ENCODE measurements around the gene SLC25A51.
"Not testable (repeated sequence)": the region's sequence is repeated elsewhere in the genome, so short reads cannot be mapped to it uniquely, and the experiment has no call there.

The SLC25A51 gene

DNA sequence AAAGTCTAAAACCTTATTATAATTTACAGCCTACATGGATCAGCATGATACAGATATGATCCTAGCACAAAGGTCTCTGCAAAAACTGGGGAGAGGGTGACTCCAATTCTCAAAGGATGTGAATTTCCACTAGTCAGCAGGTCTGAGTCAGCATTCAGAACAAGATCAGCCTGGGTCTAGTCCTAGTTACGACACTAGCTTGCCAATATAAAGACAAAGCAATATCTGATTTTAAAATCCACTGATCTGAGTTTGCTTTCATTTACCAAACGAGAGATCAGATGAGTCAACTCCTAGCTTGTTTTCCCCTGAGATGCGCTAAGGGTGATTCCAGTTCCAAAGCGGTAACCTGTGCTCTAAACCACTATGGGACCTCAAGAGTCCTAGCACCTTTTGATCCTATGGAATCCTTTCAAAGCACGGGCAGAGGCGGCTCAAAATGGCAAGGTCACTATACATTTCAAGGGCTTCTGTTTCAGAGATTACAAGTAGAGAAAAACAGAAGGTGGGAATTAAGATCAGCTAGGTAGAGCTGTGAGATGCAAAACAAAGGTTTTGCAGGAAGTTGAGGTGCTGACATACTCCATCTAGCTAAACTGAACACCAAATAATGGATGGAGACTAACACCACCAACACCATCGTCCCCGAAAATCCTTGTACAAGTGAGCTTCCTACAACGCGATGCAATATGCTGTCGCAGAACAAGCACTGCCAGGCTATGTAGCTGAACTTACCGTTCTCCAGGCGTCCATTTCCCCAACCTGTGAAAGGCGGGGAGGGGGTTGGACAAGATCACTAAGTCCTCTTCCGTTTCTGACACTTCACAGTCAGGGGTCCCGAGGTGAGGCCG lies 906 bp downstream of the SLC25A51 start:
- DNase-seq = no peak

DNA sequence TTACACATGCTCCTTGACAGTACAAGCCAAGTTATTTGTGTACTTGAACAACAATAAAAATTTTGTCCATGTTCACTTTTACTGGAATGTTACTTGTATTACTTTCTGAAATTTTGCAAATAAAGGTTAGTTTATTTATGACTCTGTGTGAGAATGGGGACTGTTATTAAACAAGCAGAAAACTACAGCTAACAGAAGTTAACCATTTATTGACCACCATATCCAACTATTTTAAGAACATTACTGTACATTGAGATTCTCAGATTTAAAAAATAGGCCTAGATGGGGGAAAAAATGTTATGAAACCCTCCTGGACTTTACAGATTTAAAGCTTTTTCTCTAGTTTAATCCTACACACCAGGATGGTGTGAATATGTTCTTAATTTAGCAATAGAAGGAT lies 1.8 kb downstream of the SLC25A51 start:
- no peak for DNase-seq

- DNase-seq = no peak
These were observed 4.9 kb downstream of the SLC25A51 start for GRCh38 chr9:37899041-37899440.

DNA sequence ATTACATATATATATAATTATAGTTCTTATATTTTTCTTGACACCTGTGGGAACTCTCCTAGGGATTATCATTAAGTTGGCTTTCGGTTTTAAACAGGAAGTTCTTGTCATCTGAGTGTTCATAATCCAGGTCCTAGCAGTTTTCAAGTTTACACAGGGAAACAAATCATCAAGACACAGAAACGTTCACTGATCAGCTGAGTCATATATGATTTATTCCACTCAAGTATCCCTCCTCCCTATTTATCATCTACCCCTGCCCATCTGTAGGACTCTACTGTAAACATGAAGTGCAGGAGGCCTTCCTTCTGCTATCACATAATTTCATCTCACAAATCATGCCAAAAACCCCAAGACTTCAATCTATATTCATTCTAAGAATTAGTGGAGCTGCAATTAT lies 6.3 kb downstream of the SLC25A51 start:
- DNase-seq = no peak

GRCh38 chr9:37892063-37892462 lies 11.9 kb downstream of the SLC25A51 start:
- no peak for DNase-seq

GRCh38 chr9:37891042-37891441 lies 12.9 kb downstream of the SLC25A51 start:
- DNase-seq = not testable (repeated sequence)

DNA sequence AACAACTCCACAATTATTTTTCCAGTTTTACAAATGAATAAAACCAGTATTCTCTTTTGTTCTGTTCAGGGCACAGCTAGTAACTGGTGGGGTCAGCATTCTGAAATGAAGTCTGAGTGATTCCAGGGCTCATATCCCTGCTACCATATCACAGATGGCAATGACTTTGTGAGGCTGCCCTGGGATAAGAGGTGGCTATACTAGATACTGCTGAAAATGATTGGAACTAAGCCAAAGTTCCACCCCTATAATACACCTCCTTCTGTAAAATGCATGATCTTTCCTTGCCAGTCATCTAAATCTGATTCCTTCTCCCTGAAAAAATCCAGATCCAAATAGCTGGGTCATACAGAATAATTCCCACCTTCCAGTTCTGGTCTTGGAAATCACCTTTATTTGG lies 14.4 kb downstream of the SLC25A51 start:
- no peak for DNase-seq

- not testable (repeated sequence) for DNase-seq
These were observed 15.8 kb downstream of the SLC25A51 start for GRCh38 chr9:37887977-37888583.

DNA sequence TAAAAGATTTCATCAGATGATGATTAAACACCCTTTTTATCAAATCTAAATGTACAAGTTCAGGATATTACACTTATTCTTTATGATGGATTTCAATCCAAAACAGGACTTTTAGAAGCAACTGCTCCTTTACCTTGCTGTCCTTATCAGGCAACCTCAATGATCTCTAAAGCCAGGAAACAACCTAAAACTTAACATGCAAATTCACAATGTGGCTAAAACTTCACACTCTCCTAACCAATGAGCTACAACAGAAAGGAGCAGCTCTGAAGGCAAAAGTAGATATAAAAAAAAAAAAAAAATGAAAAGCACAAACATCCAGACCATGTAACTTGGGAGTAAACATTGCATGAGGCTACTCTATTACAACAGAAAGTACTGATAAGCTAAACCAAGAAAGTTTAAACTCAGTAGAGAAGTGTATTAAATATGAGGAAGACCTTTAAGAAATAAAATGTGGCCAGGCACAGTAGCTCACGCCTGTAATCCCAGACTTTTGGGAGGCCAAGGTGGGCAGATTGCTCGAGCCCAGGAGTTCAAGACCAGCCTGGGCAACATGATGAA lies 22.9 kb downstream of the SLC25A51 start:
- DNase-seq = no peak

DNA sequence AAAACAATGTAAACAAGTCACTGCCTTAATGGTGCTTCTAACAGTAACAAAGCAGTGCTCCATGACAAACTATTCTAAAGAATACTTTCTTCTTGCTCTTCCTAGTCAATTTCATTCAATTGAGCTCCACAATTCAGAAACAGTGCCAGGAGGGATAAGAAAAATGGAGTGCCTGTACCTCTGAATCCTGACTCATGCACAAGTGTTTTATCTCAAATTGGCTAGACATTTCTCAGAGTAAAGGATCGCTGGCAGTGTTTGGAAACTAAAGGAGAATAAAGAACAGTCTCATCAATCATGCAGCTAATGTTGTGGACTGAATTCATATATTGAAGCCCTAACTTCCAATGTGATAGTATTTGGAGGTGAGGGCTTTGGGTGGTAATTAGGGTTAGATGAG lies 27.6 kb downstream of the SLC25A51 start:
- no peak for DNase-seq

DNA sequence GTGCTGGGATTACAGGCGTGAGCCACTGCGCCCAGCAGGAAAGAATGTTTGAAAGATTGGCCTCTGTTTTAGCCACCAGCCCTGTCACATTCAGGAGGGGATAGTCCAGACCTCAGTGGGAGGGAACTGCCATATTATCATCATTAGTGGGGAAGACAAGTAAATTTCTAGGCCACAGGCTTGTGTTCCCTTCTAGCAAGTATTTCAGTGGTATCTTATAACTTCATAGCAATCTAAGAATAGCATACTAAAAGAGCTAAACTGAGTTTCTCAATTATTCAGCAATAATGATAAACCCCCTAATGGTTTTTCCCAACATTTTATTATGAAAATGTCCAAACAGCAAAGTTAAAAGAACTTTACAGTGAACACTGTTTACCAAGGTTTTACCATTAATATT lies 30.0 kb downstream of the SLC25A51 start:
- no peak for DNase-seq

GRCh38 chr9:37870799-37871176 lies 33.1 kb downstream of the SLC25A51 start:
- DNase-seq = no peak

GRCh38 chr9:37870081-37870798 lies 33.7 kb downstream of the SLC25A51 start:
- DNase-seq = no peak

- no peak for DNase-seq
These were observed 41.4 kb downstream of the SLC25A51 start for GRCh38 chr9:37862530-37862929.

DNA sequence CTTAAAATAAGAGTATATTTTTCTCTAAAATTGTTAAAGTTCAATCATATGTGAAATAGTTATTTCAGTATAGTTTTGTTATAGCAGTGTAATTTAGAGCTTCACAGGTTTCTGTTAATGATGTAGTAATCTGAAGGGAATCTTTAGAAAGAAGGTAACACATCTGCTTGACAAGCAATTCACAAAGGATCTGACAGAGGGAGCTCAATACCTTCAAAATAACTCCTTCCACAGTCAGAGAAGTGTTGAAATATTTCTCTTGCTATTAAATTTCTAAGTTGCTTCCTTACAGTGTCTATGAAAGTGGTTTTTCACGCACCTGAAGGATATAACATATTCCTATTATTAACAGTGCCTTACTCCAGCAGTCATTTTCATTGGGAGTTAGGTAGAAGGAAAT lies 44.9 kb downstream of the SLC25A51 start:
- DNase-seq = no peak

- no peak for DNase-seq
These were observed 47.4 kb downstream of the SLC25A51 start for GRCh38 chr9:37856551-37856950.

GRCh38 chr9:37852222-37852621 lies 51.7 kb downstream of the SLC25A51 start:
- no peak for DNase-seq

GRCh38 chr9:37840560-37841194 lies 63.2 kb downstream of the SLC25A51 start:
- no peak for DNase-seq

DNA sequence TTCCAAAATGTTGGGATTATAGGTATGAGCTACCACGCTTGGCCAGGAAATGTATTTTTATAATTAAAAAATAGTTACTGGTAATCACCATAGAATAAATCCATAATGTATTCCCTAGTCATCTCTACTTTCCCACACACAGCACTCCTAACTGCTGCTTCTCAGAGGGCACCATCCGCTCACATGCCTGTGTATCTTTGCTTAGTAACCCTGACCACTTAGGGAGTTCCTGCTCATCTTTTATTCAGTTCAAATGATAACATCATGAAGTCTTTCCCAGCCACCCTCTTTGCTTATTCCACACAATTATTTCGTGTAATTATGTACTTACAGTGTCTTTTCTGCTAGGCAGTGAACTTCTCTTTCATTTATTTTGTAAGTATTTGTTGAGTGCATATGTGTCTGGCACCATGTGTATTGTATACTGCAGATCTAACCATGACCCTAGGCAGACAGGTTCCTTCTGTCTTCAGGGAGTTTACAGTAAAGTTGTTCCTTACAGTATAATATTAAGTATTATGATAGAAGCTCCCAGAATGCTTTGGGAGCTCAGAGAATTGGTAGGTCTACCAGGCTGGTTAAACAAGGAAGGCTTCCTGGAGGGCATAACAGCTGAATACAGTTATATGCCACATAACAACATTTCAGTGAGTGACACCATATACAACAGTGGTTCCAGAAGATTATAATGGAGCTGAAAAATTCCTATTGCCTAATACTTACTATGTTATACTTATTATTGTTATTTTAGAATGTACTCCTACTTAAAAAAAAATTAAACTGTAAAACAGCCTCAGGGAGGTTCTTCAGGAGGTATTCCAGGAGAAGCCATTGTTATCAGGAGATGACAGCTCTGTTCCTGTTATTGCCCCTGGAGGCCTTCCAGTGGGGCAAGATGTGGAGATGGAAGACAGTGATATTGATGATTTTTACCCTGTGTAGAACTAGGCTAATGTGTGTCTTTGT lies 64.1 kb downstream of the SLC25A51 start:
- no peak for DNase-seq

All from NCI-H1048 (cell line).